CD14-positive monocyte (primary cell): ENCODE measurements around the gene MAST1. TPM values are rescaled to one million over a fixed set of nuclear protein-coding genes. Genes with fewer than 3 reads are reported as not detected.

ENCODE experiments used
- DNase-seq, 3 donors: peaks; one replicate each; pipeline ENCODE4 v3.0.0-alpha.2; 2011 to 2022
- H2AFZ ChIP-seq: 2 replicates; pipeline ENCODE4 v1.6.0; 2012; ENCODE audit warnings: mild to moderate bottlenecking, low read depth, low read length, inconsistent platforms; ENCODE audit not compliant: insufficient read depth, poor library complexity, severe bottlenecking
- H3K27ac ChIP-seq, 2 donors: 1 replicate in 1 of 2; 2 replicates in 1 of 2; pipeline ENCODE4 v1.5.1; 2012 to 2013; ENCODE audit warnings: low read length in 2 of 2, control low read depth in 1 of 2, inconsistent platforms in 1 of 2, low read depth in 1 of 2, mild to moderate bottlenecking in 1 of 2
- H3K27me3 ChIP-seq, 2 donors: one replicate each; pipeline versions ENCODE4 v1.6.0 to v1.6.1; 2011 to 2013; ENCODE audit warnings: low read length in 2 of 2; ENCODE audit not compliant: control insufficient read depth in 2 of 2, insufficient read depth in 2 of 2
- H3K36me3 ChIP-seq, 2 donors: replicated peaks in 1 of 2; 1 replicate in 1 of 2; 2 replicates in 1 of 2; pipeline versions ENCODE4 v1.5.1 to v1.6.1; 2012 to 2013; ENCODE audit warnings: low read length in 2 of 2, control low read depth in 1 of 2, inconsistent platforms in 1 of 2, mild to moderate bottlenecking in 1 of 2; ENCODE audit not compliant: insufficient read depth in 2 of 2, control insufficient read depth in 1 of 2
- H3K4me1 ChIP-seq, 2 donors: 1 replicate in 1 of 2; 2 replicates in 1 of 2; pipeline versions ENCODE4 v1.5.1 to v1.6.1; 2012 to 2013; ENCODE audit warnings: low read length in 2 of 2, control low read depth in 1 of 2, inconsistent platforms in 1 of 2, mild to moderate bottlenecking in 1 of 2, moderate library complexity in 1 of 2; ENCODE audit not compliant: insufficient read depth in 2 of 2, control insufficient read depth in 1 of 2
- H3K4me2 ChIP-seq: replicated peaks from 2 replicates; pipeline ENCODE3; 2012; ENCODE audit warnings: low read length, moderate library complexity, mild to moderate bottlenecking; ENCODE audit not compliant: poor library complexity, severe bottlenecking; ENCODE audit errors: extremely low read depth
- H3K4me3 ChIP-seq, 3 experiments: fragments of 200-600 bp in 1 of 3; sonication (generic) in 1 of 3; replicated peaks in 1 of 3; 1 replicate in 2 of 3; 2 replicates in 1 of 3; pipeline ENCODE4 v1.5.1; 2011 to 2013; ENCODE audit warnings: low read length in 3 of 3, mild to moderate bottlenecking in 3 of 3, control low read depth in 2 of 3, low read depth in 2 of 3, inconsistent platforms in 1 of 3, moderate library complexity in 1 of 3
- H3K79me2 ChIP-seq: 2 replicates; pipeline ENCODE4 v1.6.0; 2012; ENCODE audit warnings: mild to moderate bottlenecking, control low read depth, inconsistent platforms, low read length, moderate library complexity; ENCODE audit not compliant: insufficient read depth
- H3K9ac ChIP-seq: 2 replicates; pipeline ENCODE4 v1.6.0; 2017; ENCODE audit warnings: low read length, mild to moderate bottlenecking; ENCODE audit not compliant: insufficient read depth, poor library complexity, severe bottlenecking
- H3K9me3 ChIP-seq, 2 donors: replicated peaks in 1 of 2; 1 replicate in 1 of 2; 2 replicates in 1 of 2; pipeline versions ENCODE4 v1.5.1 to v1.6.1; 2012 to 2013; ENCODE audit warnings: low read length in 2 of 2, control low read depth in 1 of 2; ENCODE audit not compliant: control insufficient read depth in 1 of 2, insufficient read depth in 1 of 2
- H4K20me1 ChIP-seq: 2 replicates; pipeline ENCODE4 v1.6.0; 2012; ENCODE audit warnings: mild to moderate bottlenecking, low read length, control low read depth, moderate library complexity; ENCODE audit not compliant: insufficient read depth
- H3K27ac Mint-ChIP-seq, 7 donors: one replicate each; pipeline ENCODE4 v1.8.0; 2020; ENCODE audit warnings: mild to moderate bottlenecking in 7 of 7, mixed read lengths in 7 of 7, moderate library complexity in 6 of 7, inconsistent platforms in 2 of 7
- H3K27me3 Mint-ChIP-seq, 3 donors: one replicate each; pipeline ENCODE4 v1.8.0; 2021 to 2022; ENCODE audit warnings: low read depth in 3 of 3, mild to moderate bottlenecking in 3 of 3, mixed read lengths in 3 of 3, moderate library complexity in 3 of 3, inconsistent platforms in 1 of 3
- H3K36me3 Mint-ChIP-seq, 2 donors: one replicate each; pipeline ENCODE4 v1.8.0; 2020; ENCODE audit warnings: mixed read lengths in 2 of 2, inconsistent platforms in 1 of 2, mild to moderate bottlenecking in 1 of 2
- H3K4me1 Mint-ChIP-seq: one replicate; pipeline ENCODE4 v1.8.0; 2020; ENCODE audit warnings: mild to moderate bottlenecking, mixed read lengths
- H3K4me3 Mint-ChIP-seq, 2 donors: one replicate each; pipeline ENCODE4 v1.8.0; 2020; ENCODE audit warnings: mild to moderate bottlenecking in 2 of 2, mixed read lengths in 2 of 2, moderate library complexity in 1 of 2
- H3K9me3 Mint-ChIP-seq, 7 donors: one replicate each; pipeline ENCODE4 v1.8.0; 2020 to 2022; ENCODE audit warnings: mixed read lengths in 7 of 7, mild to moderate bottlenecking in 6 of 7, moderate library complexity in 6 of 7, inconsistent platforms in 2 of 7
- WGBS: methylation state at CpG from one replicate; pipeline ENCODE4 v1.1.5; 2013; ENCODE audit warnings: missing lambda C conversion rate; ENCODE audit not compliant: insufficient coverage; 5-methylcytosine and 5-hydroxymethylcytosine counted together
- intact Hi-C, 2 donors: fragments of 100-400 bp; cut with micrococcal nuclease; formaldehyde crosslinking; loops; one replicate each; pipeline versions ENCODE4 v1.15.0 to v1.15.1; 2023
- polyA plus RNA-seq, 3 donors: library from polyadenylated mRNA; depleted of rRNA in 1 of 3; unstranded in 2 of 3; stranded (reverse) in 1 of 3; fragments of 300-500 nt in 2 of 3; fragments of >200 nt in 1 of 3; fragmentation: Illumina TruSeq in 2 of 3; gene quantifications; 1 replicate in 2 of 3; 2 replicates in 1 of 3; pipeline ENCODE4 v1.2.3, GENCODE V29; 2012 to 2021
- TF ChIP-seq, protein P1 (sequence below): fragments of 200-600 bp; IDR thresholded peaks from one replicate; pipeline ENCODE4 v1.8.0; 2022; ENCODE audit warnings: antibody characterized with exemption, mild to moderate bottlenecking

Gene MAST1
- polyA plus RNA-seq, 3 donors, result 0.28 to 3.6 (median 1.1) TPM

DNA sequence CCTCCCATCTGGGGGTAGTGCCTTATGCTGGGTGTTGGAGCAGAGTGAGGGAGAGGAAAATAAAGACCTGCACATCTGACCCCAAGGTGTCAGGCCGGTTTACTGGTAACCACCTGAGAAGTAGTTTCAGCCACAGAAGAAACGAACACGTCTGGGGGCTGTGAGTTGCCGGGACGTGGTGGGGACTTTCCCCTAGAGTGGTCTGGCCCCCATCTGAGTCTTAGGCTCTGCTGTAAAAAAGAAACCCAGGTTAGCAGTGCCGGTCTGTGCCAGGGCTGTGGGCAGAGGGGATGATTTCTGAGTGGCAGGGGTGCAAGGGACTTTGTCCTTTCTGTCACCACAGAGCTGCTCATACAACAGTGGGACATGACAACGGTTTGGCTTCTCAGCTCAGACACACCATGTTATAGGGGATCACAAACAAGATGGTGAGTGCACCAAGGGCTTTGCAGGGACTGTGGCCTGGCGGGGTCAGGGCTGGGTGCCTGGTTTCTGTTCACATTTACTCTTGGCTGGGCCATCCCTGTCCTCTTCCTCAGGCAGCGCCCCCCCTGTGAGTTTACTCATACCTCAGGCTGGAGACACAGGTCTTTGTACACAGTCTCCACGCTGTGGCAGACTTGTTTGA, 61.7 kb downstream of the MAST1 start:
- DNase-seq, result no peak
- no peaks in the 10 kb centered on the region for H3K27me3 ChIP-seq
- H3K36me3 ChIP-seq, result peaks cover 29 to 49% of the 10 kb centered on the region in 2 donors
- TF ChIP-seq, protein P1, sequence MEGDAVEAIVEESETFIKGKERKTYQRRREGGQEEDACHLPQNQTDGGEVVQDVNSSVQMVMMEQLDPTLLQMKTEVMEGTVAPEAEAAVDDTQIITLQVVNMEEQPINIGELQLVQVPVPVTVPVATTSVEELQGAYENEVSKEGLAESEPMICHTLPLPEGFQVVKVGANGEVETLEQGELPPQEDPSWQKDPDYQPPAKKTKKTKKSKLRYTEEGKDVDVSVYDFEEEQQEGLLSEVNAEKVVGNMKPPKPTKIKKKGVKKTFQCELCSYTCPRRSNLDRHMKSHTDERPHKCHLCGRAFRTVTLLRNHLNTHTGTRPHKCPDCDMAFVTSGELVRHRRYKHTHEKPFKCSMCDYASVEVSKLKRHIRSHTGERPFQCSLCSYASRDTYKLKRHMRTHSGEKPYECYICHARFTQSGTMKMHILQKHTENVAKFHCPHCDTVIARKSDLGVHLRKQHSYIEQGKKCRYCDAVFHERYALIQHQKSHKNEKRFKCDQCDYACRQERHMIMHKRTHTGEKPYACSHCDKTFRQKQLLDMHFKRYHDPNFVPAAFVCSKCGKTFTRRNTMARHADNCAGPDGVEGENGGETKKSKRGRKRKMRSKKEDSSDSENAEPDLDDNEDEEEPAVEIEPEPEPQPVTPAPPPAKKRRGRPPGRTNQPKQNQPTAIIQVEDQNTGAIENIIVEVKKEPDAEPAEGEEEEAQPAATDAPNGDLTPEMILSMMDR, result no peak
- no peak overlapping the region for H3K27ac ChIP-seq
- Mint-ChIP-seq H3K27me3 (peaks cover 0 to 3% (median 0%) of the 10 kb centered on the region in 3 donors), H3K27ac (no peak overlapping the region), H3K4me1 (no peaks in the 10 kb centered on the region), H3K4me3 (no peak overlapping the region), H3K9me3 (no peaks in the 10 kb centered on the region), H3K36me3 (peaks cover 38 to 66% of the 10 kb centered on the region in 2 donors)
- no peaks in the 10 kb centered on the region for H3K9me3 ChIP-seq
- no peaks in the 10 kb centered on the region for H4K20me1 ChIP-seq
- 99% methylated on average over 8 of the region's 10 CpGs for WGBS
- H3K79me2 ChIP-seq, result no peaks in the 10 kb centered on the region
- no peak overlapping the region for H3K9ac ChIP-seq
- intact Hi-C loops, result no loop called here
- H3K4me3 ChIP-seq, result no peak overlapping the region
- H3K4me2 ChIP-seq, result no peak overlapping the region
- no peaks in the 10 kb centered on the region for H3K4me1 ChIP-seq
- no peak overlapping the region for H2AFZ ChIP-seq

DNA sequence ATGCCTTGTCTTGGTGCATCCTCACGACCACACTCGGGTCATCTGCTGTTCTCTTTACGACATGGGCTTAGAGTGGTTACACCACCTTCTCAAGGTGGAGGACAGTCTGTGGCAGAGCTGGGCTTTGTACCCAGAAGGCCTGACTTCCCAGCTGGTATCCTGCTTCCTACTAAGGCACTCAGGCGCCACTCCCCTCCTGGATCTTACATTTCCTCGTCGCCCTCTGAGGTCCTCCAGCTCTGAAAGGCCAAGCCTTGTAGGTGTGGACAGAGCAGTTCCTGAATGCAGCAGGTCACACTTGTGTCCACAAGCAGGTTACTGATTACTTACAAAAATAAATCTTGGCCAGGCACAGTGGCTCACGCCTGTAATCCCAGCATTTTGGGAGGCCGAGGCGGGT, 68.9 kb downstream of the MAST1 start:
- intact Hi-C loops, result no loop called here
- Histone ChIP-seq H4K20me1 (no peaks in the 10 kb centered on the region), H3K9me3 (no peaks in the 10 kb centered on the region), H3K79me2 (no peaks in the 10 kb centered on the region), H3K36me3 (no peaks in the 10 kb centered on the region), H3K4me1 (peaks cover 0 to under 1% of the 10 kb centered on the region in 2 donors), H2AFZ (no peak overlapping the region), H3K4me2 (no peak overlapping the region), H3K27ac (no peak overlapping the region), H3K9ac (no peak overlapping the region), H3K4me3 (no peak overlapping the region), H3K27me3 (no peaks in the 10 kb centered on the region)
- Mint-ChIP-seq H3K27ac (peak overlapping the region in 2 of 7 donors; percentile 21 to 50), H3K4me1 (peaks cover 2% of the 10 kb centered on the region), H3K27me3 (no peaks in the 10 kb centered on the region), H3K4me3 (no peak overlapping the region), H3K36me3 (peaks cover 4 to 17% of the 10 kb centered on the region in 2 donors), H3K9me3 (no peaks in the 10 kb centered on the region)
- no peak for DNase-seq
- TF ChIP-seq, protein P1, result no peak
- 98% methylated on average over 9 of the region's 9 CpGs for WGBS
